GM12874 (cell line): ENCODE data around the gene AHNAK.

Experiments used
- TF ChIP-seq, protein P1 (sequence below): IDR thresholded peaks from 2 replicates; pipeline ENCODE4 v1.5.1; 2011; ENCODE audit warnings: low read depth, mild to moderate bottlenecking, control low read depth, low read length, moderate library complexity; ENCODE audit not compliant: insufficient read depth

AHNAK gene, protein sequence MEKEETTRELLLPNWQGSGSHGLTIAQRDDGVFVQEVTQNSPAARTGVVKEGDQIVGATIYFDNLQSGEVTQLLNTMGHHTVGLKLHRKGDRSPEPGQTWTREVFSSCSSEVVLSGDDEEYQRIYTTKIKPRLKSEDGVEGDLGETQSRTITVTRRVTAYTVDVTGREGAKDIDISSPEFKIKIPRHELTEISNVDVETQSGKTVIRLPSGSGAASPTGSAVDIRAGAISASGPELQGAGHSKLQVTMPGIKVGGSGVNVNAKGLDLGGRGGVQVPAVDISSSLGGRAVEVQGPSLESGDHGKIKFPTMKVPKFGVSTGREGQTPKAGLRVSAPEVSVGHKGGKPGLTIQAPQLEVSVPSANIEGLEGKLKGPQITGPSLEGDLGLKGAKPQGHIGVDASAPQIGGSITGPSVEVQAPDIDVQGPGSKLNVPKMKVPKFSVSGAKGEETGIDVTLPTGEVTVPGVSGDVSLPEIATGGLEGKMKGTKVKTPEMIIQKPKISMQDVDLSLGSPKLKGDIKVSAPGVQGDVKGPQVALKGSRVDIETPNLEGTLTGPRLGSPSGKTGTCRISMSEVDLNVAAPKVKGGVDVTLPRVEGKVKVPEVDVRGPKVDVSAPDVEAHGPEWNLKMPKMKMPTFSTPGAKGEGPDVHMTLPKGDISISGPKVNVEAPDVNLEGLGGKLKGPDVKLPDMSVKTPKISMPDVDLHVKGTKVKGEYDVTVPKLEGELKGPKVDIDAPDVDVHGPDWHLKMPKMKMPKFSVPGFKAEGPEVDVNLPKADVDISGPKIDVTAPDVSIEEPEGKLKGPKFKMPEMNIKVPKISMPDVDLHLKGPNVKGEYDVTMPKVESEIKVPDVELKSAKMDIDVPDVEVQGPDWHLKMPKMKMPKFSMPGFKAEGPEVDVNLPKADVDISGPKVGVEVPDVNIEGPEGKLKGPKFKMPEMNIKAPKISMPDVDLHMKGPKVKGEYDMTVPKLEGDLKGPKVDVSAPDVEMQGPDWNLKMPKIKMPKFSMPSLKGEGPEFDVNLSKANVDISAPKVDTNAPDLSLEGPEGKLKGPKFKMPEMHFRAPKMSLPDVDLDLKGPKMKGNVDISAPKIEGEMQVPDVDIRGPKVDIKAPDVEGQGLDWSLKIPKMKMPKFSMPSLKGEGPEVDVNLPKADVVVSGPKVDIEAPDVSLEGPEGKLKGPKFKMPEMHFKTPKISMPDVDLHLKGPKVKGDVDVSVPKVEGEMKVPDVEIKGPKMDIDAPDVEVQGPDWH (N-terminal part only)

DNA sequence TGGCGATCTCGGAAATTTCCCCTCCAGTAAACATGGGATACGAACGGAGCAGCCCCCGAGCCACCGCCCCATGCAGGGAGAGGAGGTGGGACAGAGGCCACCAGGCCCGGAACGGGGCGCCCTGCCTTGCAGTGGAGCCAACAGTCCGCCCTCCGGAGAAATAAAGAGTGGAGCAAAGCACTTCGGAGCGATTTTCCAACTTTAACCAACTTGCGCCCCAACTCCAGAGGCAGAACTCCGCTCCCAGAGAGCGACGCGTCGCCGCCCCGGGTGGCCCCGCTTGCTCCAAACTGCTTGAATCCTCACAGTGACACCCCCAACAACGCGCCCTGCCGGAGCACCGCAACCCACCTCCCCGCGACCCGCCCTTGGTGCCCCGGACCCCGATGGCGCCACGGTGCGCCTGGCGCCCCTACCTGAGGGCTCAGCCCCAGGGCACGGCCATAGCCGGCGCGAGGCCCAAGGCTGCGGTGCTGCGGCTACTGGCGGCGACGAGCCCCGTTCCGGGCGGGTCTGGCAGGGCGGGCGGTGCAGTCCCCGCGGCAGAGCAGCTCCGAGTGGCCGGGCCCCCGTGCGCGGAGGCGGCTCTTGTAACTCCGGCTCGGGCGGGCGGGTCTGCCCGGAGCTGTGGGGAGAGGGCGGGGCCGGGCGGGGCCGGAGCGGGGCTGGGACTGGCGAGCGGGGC lies at the start of gene AHNAK:
AHNAK (minus strand) TSS at position 563 of the 685 bp plus-strand sequence. CDS start 10,708 bp downstream, outside the sequence.
- TF ChIP-seq, protein P1, sequence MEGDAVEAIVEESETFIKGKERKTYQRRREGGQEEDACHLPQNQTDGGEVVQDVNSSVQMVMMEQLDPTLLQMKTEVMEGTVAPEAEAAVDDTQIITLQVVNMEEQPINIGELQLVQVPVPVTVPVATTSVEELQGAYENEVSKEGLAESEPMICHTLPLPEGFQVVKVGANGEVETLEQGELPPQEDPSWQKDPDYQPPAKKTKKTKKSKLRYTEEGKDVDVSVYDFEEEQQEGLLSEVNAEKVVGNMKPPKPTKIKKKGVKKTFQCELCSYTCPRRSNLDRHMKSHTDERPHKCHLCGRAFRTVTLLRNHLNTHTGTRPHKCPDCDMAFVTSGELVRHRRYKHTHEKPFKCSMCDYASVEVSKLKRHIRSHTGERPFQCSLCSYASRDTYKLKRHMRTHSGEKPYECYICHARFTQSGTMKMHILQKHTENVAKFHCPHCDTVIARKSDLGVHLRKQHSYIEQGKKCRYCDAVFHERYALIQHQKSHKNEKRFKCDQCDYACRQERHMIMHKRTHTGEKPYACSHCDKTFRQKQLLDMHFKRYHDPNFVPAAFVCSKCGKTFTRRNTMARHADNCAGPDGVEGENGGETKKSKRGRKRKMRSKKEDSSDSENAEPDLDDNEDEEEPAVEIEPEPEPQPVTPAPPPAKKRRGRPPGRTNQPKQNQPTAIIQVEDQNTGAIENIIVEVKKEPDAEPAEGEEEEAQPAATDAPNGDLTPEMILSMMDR: no peak

DNA sequence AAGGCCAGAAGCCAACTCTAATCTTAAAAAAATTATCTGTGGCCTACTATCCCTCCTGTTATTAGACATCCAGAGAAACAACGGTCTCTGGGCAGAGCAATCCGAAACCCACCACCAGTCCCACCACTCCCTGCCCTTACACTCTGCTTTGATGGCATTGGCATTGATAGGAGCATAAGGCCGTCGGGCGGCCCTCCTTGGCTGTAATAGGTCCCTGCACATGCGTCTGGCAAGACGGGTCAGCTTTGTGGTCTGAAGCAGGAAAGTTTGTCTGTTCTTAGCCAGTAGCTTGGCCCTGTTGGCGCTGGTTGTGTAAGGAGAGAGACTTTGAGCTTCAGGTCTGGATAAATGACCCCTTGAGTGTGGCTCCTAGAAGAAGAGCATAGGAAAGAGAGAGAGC lies 48.5 kb upstream of the AHNAK start:
- TF ChIP-seq, protein P1: no peak

DNA sequence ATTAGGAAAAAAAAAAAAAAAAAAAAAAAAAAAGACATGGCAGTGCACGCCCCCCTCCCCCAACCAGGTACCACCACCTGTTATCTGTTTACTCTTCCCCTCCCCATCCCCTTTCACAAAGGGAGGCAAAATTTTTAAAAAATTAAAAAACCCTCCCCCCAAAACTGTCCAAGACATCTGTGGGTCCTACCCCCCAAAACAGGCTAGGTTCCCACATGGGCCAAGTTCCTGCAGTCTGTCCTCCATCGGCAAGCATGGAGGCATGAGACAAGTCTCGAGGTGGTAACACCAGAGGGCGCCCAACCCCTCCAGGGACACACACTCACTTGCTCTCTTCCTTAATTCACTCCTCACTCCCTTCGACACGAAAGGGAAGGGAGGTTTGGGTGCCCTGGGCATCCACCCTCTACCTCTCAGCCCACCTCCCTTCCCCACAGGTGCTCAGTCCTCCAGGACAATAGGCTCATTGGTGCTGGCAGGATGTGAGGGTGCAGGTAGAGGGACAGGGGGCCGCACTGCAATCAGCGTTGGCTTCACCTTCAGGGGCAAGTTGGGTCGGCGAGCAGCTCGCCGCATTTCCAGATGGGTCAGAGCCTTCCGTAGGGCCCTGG lies 46.9 kb upstream of the AHNAK start:
- TF ChIP-seq, protein P1: peak; percentile 73

DNA sequence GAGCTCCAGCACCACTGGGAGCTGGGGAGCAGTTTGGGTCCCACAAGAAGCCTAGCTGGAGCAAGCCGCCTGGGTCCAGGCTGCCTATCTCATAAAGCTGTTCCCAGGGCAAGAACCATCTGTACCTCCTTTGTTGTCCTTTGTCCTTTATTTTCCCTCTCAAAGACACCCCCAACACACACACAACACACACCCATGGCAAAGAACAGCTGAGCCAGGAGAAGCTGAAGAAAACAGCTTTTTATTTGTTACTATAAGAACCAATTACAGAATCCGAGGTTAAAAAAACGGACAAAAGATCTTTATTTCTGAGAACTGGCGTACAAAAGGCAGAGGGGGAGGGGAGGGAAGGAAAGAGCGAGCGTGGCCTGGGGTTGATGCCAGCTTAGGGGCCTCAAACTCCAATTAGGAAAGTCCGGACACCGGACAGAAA lies 46.4 kb upstream of the AHNAK start:
- TF ChIP-seq, protein P1: no peak

DNA sequence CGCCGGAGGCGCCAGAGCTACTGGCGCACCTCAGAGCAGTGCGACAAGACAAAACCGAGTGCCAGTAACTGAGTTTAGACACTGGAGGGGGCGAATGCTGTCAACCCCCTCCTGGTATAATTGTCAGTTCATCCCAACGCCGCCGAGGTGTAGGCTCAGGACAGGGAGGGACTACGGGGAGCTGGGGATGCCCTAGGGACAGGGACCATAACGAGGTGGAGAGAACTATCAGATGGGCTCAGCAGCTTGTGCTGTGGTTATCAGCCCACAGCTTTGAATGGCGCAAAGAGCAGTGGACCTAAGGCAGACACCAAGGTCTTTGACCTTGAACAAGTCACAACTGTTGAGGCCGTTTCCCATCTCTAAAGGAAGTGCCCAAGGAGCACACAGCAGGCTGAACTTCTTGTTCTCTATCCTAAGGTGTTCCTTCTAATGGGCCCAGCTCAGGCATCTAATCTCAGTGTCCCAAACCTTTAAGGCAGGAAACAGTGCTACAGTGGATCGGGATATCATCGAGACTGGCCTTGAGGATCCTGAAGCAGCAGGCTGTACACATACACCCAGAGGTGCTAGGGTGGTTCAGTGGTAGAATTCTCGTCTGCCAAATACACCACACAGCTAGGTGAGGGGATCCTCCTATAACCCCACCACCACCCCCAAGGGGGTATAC lies 45.7 kb upstream of the AHNAK start:
- TF ChIP-seq, protein P1: no peak

DNA sequence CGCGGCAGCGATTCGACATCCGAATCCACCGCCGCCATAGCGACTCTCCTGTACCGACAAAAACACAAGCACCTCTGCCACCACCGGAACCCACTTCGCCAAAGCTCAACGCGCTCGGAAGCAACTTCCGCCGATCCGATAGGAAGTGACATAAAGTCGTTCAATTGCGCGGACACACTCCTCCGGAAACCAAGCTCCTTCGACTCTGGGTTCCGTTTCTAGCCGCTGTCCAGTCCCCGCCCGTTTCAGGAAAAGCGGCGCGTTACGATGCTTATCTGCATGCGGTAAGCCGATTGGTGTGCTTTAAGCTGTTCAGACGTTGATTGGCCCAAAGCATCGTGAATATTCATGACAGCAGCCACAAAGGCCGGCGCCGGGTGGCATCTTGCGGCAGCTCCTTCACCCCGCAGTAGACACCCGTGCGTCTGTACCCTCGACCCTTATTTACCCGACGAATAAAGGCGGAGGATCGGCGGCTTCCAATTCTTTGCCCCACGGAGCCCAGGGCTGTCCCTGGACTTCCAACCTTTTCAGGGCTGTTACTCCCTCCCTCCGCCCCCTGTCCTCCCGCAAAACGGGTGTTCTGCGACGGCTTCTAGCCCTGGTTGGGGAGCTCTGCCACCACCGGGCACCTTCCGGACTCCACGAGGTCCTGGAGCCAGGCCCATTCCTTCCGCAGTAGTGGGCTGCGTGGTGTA lies 45.0 kb upstream of the AHNAK start, which contains the start of gene TUT1:
TUT1 (minus strand) TSS at position 76 of the 698 bp plus-strand sequence; CDS start at position 38, 38 bp downstream.
- TF ChIP-seq, protein P1: no peak
